ENCODE measurements around the gene U2AF1L4.

Gene U2AF1L4

DNA sequence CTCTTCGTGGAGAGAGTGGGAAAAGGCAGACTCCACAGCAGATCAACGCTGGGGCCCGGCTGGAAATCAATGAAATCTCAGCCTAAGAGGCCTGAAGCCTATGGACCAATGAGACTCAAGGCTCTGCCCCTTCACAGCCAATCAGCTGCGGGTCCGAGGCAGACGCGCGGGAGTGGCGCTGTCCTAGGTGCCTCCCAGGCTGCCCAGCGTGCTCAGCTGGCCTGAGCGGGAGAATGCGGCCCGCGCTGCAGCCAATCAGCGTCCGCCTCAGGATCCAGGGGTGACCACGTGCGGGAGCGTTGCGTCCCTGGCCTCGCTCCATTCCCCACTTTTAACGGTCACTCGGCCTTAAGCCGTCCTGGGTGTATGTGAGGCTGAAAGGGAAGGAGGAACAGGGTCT is 41.0 kb downstream of the U2AF1L4 start, which contains the start of gene ZBTB32:
Gene ZBTB32, plus strand, starts transcription at position 341 of the 400 bp plus-strand sequence. CDS start 10,069 bp downstream, outside the sequence.
- no peak for DNase-seq

DNA sequence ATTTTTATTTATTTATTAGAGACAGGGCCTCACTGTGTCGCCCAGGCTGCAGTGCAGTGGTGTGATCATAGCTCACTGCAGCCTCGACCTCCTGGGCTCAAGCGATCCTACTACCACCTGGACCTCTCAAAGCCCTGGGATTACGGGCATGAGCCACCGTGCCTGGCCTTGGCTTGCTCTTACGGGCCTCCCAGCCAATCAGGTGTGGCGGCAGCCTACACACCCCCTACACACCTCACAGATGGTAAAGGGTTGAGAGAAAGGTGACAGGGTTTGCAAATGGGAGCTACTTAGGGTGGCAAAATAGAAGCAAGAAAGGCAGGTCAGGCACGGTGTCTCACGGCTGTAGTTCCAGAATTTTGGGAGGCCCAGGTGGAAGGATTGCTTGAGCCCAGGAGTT is 41.9 kb downstream of the U2AF1L4 start:
- DNase-seq = no peak

DNA sequence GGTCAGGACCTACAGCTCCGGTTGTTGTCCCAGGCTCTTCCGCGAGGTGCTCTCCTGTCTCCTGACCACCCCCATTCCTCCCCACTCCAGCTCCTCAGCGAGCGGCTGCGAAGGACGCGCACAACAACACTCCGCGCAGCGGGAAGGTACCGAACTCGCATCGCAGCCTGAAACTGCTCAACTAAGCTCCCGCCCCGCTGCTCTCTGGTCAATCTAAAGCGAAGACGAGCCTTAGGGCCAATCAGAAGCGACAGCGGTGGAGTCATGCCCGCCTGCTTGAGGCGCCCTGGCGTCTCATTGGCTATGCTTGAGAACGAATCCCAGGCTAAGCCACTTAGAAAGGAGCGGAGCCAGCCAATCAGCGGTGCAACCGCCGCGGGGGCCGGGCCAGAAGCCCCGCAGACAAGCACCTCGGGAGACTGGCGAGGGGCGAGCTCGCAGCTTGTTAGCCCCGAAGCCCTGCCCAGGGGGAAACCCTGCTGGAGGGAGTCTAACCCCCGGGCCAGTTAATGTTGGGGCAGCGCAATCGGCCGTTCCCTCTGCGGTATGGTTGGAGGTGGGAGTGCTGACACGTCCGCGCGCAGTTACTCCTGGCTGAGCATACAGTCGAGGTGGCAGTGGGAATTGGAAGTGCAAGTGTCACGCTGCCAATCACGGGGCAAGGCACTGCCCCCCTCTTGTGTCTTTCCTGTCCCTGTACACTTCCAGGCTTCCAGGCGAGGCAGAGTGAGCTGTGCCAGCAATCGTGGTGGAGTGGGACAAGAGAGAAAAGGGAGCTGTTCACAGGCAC is 42.8 kb downstream of the U2AF1L4 start:
- DNase-seq = peak; percentile 94

DNA sequence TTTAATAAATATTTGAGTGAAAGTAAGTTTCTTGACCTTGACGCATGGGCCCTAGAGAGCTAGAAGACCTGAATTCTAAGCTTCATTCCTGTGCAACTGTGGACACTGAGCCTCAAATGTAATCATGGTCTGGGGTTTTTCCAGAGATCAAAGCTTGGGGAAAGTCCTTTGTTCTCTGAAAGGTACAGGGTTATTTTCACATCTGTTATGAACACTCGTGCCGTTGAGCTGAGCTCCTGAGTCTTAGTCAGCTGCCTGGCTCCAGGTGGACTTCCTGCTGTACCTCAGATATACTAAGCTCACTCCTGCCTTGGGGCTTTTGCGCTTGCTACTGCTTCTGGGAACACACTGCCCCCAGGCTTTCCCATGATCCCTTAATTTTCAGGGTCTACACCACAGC is 48.4 kb downstream of the U2AF1L4 start:
- no peak for DNase-seq

DNA sequence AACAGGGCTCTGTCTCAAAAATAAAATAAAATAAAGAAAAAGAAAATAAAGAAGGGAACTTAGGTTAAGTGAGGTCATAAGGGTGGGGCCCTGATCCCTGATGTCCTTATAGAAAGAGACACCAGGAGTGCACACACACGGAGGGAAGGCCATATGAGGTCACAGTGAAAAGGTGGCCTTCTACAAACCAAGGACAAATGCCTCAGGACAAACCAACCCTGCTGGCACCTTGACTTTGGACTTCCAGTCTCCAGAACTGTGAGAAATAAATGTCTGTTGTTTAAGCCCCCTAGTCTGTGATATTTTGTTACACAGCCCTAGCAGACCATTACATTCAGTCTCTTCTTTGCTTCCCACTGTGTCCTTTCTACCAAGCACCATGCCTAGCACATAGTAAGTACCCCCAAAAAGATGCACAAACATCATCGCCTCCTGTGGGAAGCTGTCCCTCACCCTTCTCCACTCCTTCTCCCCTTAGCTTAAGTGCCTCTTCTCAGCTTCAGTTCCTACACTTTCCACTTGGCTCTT is 49.3 kb downstream of the U2AF1L4 start:
- DNase-seq = no peak

DNA sequence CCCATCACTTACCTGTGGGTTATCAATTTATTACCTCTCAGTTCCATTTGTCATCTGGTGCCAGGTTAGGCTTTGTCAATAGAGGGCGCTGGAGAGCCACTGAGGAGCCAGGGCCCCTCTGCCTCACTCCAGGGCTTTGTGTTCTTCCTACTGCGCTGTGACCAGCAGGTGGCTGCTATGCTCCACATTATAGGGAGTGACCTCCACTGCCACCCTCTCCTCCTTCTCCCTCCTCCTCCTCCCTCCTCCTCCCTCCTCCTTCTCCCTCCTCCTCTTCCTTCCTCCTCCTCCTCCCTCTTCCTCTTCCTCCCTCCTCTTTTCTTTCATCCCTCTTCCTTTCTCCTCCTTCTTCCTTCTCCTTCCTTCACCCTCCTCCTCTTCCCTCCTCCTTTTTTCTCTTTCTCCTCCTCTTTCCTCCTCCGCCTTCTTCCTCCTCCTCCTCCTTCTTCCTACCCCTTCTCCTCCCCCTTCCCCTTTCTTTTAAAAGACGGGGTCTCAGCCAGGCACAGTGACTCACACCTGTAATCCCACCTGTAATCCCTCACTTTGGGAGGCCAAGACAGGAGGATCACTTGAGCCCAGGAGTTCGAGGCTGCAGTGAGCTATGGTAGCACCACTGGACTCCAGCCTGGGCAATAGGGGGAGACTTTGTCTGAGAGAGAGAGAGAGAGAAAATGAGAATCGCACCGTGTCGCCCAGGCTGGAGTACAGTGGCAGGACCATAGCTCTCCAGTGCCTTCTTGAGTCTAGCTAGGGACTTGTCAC is 51.2 kb downstream of the U2AF1L4 start:
- DNase-seq = peak; percentile 87

DNA sequence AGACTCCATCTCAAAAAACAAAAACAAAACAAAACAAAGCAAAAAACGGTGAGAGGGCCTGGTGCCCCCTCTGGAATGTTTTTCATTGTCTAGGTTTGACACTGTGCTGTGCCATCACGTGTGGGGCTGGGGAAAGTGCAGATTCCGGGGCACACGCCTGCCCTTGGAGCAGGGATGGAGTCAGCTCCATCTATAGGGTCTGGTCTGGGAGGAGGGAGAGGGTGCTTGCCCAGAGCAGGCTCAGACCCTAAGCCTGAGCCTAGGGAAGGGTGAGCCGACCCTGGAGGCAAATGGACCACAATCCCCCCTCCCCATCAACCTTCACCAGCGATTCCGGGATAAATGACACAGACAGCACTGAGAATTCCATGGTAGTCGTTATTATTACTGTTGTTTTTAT is 51.8 kb downstream of the U2AF1L4 start:
- DNase-seq = no peak

Data from 8988T (cell line).